Upper lobe of left lung (tissue), 4 donors: ENCODE measurements around the gene SPRR2A.

ENCODE experiments used
- CTCF ChIP-seq, 6 experiments: fragments of 450-650 bp in 4 of 6; fragments of 200-600 bp in 2 of 6; sonication (generic) in 2 of 6; IDR thresholded peaks; one replicate each; pipeline ENCODE4 v1.5.1; 2016 to 2019; ENCODE audit warnings: antibody characterized with exemption in 6 of 6
- EP300 ChIP-seq, 4 donors: sonication (generic); formaldehyde crosslinking; IDR thresholded peaks; one replicate each; pipeline ENCODE4 v1.5.1; 2017; ENCODE audit warnings: antibody characterized with exemption in 4 of 4, control low read depth in 2 of 4
- POLR2A ChIP-seq, 4 donors: fragments of 450-650 bp; IDR thresholded peaks; one replicate each; pipeline ENCODE4 v1.5.1; 2016 to 2017; ENCODE audit warnings: antibody characterized with exemption in 4 of 4, mild to moderate bottlenecking in 2 of 4

- TF ChIP-seq POLR2A (IDR thresholded peaks at IDR 0.05), result no peak
- TF ChIP-seq CTCF (IDR thresholded peaks at IDR 0.05), result no peak
- no peak for TF ChIP-seq EP300 (IDR thresholded peaks at IDR 0.05)
These were observed 16.2 kb downstream of the SPRR2A start, which contains the start of gene SPRR2D for GRCh38 chr1:153040950-153041631.
